Stimulated activated CD4-positive, alpha-beta T cell treated with anti-CD3 and anti-CD28 coated beads, Interleukin-15, amount 100 ng/mL, for 48 hours (primary cell): Measurements from ENCODE around the gene FBLN7.
"Not testable (repeated sequence)": the region's sequence is repeated elsewhere in the genome, so short reads cannot be mapped to it uniquely, and the experiment has no call there.

Experiments used
- DNase-seq, 2 donors: peaks; one replicate each; pipeline ENCODE4 v3.0.0-alpha.2; 2020; ENCODE audit warnings: low read depth in 2 of 2

FBLN7 gene

DNA sequence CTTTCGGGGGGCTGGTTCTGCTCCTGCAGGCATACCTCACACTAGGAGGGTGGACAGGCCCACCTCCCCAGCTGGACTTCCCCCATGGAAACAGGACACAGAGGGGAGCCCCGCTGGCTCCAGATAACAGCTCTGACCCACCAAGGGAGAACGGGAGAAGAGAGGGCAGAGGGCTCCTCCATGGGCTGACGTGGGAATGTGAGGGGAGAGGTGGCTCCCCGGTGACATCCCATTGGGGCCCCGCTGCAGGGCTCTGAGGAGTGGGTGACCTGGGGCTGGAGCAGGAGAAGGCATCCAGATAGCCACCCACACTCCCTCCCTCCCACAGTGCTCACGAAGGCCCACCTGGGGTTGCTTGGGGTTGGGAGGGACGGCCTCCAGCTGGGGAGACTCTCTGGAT, 45.9 kb downstream of the FBLN7 start:
- DNase-seq = no peak

DNA sequence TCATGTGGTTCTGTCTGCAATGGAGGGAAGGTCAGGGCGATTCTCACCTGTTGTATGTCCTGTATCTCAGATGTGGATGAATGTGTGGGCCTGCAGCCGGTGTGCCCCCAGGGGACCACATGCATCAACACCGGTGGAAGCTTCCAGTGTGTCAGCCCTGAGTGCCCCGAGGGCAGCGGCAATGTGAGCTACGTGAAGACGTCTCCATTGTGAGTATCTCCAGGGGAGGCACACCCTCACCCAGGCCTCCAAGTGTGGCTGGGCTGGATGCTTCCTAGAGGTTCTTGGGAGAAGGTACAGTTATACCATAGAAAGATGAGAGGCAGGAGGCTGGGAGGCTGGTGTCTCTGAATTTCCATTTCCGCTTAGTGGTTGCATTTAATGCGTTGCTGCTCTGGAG, 46.9 kb downstream of the FBLN7 start:
- no peak for DNase-seq

DNA sequence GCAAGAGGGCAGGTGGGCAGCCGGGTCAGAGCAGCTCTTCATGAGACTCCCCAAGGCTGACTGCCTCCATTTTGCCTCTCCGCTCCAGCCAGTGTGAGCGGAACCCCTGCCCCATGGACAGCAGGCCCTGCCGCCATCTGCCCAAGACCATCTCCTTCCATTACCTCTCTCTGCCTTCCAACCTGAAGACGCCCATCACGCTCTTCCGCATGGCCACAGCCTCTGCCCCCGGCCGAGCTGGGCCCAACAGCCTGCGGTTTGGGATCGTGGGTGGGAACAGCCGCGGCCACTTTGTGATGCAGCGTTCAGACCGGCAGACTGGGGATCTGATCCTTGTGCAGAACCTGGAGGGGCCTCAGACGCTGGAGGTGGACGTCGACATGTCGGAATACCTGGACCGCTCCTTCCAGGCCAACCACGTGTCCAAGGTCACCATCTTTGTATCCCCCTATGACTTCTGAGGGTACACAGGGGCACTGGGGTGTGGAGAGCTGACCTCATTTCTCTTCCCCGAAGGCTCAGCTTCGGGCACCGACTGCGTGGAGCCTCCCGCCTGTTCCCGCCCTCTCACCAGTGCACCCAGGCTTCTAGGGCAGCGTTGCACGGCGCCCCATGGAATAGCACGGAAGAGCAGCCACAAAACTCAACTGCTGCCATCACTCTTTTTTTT, 49.0 kb downstream of the FBLN7 start:
- no peak for DNase-seq

DNA sequence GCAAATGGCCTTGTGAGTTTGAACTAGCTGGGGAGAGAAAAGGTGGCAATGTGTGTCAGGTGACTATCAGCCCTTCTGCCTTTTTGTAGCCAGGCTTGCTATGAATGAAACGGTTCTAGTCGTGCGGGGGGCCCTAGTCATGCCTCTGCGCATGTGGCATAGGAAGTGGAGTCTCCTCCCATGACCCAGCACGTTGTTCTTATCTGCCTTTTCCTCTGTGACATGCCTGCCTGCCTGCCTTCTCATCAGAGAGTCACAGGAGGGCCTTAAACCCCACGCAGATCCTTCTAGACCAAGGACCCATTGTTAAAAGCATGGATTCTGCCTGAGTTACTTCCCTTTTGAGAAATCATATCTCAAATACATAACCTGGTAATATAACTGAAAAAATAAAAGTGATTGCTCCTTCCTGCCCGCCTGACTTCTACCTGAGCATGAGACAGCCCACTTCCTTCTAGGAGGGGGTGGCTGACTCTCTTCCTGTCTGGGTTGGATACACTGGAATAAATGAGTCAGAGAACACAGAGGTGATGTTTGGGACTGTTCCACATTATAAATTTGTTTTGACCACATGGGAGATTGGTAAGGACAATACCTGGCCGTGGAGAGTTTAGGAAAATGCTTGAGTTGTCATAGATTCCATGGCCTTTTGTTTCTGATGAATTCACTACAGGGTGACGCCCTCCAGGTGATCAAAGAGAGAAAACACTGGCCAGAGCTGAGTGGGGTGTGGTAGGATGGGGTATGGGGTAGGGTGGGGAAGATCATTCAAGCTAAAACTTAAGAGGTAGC, 49.8 kb downstream of the FBLN7 start:
- DNase-seq = peak; percentile 75 to 85

DNA sequence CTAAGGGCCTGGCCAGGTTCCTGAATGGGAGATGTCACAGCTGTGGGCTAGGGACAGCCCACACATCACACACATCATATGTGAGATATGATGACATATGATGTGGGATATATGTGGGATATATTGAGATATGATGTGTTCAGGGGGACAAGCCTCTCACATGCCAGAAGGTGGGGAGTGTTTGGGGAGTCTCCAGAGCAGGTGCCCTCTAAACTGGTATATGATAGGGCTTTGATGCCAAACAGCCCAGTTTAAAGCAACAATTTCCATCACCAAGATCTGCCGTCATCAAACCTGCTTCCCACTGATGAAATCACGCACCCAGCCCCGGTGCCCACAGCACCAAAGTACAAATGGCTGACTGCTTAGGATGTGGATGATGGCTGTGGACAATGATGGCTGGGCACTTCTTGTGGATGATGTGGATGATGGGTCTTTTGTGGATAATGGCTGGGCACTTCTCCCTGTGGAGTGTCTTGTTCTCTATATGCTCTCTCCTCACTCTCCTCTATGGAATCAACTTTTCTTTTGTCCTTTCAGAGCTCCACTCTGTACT, 50.9 kb downstream of the FBLN7 start:
- DNase-seq = no peak

DNA sequence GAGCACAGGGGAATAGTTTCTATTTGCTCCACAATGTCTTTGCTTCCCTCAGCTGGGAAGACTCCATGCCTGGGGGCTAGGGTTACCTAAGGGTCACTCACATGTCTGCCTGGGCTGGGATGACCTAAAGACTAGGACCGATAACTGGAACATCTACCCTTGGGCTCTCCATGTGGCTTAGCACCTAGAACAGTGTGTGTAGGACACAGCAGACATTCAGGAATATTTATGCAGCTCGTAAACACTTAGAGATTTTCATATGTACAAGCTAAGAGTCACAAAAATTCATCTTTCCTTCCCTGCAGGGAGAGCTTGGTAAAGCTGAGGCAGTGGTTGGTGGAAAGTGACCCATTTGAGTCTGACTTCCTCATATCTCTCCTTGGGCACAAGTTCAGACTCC, 55.8 kb downstream of the FBLN7 start:
- DNase-seq = no peak

GRCh38 chr2:112194482-112194881, 56.3 kb downstream of the FBLN7 start:
- DNase-seq = no peak

DNA sequence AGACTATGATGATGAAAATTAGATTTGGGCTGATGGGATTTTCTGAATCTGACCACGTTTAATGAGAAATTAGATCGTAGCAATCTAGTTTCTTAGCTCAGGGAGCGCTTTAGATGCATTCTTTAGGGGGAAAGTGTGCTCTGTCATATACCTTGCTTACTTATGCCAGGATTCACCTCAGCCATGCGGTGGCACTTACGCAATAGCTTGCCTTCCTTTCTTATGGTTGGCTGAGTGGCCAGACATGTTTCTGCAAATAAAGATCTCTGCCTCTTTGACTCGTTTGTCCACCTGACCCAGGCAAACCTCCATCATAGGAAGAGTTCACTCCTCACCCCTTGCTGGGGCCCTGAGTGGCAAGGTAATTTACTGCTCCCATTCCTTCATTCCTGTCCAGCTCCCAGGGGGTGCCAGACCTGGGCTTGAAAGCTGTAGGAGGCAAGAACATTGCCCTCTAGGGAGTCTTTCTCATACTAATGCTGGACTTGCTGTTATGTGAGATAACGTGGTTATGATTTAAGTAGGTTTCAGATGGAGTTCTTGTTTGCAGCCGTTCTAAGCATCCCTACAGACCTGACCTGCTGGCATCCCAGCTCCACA, 57.1 kb downstream of the FBLN7 start:
- no peak for DNase-seq

DNA sequence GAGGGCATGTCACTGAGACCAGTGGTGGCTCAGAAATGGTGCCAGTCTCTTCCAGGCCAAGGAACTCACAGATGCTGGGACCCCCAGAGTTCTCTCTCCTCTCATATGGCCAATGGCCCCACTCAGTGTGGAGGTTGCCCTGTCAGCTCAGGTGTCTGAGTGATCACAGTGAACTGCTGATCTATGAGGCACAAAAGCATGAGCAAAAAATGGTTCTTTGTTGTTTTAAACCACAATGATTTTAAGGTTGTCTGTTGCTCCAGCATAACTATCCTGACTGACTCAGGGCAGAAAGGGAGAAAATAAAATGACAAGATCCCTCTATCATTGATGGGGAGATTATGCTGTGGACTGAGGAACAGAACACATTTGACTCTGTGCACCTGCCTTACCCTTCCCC, 57.8 kb downstream of the FBLN7 start:
- DNase-seq = no peak

DNA sequence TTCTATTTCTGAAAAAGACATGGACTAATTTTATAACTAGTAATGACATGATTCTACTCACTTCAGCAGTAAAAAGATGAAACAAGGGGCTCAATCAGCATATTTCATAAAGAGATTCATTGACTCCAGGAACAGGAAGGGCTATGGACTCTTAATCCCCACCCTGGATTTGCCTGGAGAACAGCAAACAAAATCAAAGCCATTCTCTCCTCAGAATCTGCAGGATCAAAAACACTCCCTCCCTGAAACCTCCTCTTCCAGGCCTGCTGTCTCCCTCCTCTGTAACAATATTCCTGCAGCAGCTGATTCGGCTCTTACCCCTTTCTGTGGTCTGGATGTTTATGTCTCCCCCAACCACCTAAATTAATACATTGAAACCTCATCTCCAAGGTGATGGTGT, 59.7 kb downstream of the FBLN7 start:
- DNase-seq = no peak

DNA sequence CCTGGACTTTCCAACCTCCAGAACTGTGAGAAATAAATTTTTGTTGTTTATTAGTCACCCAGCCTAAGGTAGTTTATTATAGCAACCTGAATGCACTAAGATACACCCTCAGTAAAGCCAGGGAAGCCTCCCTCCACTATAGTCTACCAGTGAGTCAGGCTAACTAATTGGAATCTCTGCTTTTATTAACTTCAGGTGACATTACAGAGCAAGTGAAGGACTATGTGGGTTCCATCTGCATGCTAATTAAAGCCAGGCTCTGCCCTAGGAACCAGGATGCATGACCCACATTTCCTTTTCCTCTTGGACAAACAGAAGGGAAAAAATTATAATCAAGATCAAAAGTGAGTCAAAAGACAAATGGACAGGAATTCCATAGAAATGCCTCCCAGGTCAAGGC, 60.6 kb downstream of the FBLN7 start:
- DNase-seq = no peak

- DNase-seq = no peak
Measured at GRCh38 chr2:112199188-112199587, 61.0 kb downstream of the FBLN7 start.

DNA sequence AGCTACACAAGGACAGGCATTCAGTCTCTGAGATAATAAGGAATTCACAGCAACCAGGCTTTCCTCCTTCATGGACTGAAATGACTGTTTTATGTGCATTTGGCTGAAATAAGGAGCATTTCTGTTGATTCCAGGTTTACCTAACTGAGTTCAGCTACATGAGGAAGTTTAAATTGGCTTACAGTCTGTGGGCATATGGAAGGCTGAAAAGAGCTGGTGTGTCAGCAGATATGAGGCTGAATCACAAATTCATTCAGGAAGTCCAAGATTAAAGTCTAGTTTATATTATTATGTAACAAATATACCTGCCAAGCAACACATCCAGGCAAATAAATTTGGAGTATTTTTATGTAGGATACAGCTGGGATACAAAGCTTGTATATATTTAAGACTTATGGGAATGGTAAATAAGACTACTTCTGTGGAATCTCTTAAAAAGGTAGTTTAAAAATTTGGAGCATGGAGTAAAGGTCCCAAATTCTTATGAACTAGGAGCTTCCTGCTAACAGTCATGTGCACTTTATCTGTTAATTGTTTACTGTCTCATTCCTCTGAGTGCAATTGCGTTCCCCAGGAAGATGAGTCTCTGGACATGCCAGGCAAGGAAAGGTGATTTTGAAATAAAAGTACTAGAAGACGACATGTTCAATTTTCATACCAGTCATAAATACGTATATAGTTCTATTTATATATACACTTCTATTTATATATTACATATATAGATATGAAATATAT, 63.7 kb downstream of the FBLN7 start:
- DNase-seq = no peak

DNA sequence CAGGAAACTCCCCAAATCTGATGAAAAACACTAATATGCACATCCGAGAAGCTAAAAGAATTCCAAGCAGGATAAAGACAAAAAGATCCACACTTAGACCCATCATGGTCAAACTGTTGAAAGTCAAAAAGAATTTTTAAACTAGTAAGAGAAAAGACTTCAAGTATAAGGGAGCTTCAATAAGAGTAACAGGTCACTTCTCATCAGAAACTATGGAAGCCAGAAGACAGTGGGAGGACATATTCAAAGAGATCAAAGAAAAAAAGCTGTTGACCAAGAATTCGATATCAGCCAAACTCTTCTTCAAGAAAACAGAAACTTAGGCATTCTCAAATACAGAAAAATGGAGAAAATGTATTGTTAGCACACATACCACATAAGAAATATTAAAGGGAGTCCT, 66.2 kb downstream of the FBLN7 start:
- DNase-seq = no peak

GRCh38 chr2:112207905-112208304, 69.7 kb downstream of the FBLN7 start:
- not testable (repeated sequence) for DNase-seq

DNA sequence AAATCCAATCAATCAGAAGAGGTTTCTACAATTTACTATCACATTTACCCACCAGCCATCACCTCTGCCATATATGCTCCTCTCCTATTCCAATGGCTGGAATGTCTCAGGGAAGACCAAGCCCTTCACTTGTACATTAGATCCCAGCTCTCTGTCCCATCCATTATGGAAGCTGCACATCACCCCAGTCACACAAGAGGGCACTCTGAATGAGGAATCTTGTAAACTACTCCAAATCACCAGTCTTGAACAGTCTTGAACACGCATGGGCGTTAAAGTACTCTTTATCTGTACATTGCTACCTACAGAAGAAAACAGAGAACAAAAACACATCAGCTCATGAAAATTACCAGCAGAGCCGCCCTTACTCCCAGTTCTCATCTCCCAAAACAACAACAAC, 78.0 kb downstream of the FBLN7 start:
- no peak for DNase-seq

DNA sequence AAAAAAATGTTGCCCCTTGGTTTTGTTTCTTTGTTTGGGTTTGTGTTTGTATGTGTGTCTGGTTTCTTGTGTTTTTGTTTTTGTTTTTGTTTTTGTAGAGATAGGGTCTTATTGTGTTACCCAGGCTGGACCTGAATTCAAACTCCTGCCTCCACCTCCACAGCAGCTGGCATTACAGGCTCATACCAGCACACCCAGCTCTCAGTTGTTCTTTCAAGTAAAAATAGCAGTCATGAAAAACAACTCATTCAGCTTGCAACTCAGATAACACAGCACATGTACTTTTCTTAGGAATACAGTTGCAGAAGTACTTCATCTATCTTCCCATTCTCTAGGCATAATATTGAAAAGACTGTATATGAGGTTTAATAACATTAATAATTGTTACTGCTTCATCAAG, 79.7 kb downstream of the FBLN7 start:
- no peak for DNase-seq

DNA sequence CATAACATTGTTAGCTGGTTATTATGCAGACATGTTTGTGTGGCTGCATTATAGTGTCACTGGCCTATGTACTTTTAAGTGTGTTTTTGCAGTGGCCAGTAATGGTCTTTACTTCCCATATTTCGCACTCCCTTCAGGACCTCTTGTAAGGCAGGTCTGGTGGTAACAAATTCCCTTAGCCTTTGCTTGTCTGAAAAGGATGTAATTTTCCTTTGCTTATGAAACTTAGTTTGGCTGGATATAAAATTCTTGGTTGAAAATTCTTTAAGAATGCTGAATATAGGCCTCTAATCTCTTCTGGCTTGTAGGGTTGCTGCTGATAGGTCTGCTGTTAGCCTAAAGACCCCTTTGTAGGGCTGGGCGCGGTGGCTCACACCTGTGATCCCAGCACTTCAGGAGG, 82.0 kb downstream of the FBLN7 start:
- DNase-seq = no peak

DNA sequence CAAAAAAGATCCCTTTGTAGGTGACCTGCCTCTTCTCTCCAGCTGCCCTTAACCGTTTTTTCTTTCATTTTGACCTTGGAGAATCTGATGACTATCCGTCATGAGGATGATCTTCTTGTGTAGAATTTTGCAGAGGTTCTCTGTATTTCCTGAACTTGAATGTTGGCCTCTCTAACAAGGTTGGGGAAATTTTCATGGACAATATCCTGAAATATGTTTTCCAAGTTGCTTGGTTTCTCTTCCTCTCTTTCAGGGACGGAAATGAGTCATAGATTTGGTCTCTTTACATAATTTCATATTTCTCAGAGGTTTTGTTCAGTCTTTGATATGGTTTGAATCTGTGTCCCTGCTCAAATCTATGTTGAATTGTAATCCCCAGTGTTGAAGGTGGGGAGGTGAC, 82.6 kb downstream of the FBLN7 start:
- no peak for DNase-seq

- no peak for DNase-seq
Measured at GRCh38 chr2:112229348-112229747, 91.2 kb downstream of the FBLN7 start.

DNA sequence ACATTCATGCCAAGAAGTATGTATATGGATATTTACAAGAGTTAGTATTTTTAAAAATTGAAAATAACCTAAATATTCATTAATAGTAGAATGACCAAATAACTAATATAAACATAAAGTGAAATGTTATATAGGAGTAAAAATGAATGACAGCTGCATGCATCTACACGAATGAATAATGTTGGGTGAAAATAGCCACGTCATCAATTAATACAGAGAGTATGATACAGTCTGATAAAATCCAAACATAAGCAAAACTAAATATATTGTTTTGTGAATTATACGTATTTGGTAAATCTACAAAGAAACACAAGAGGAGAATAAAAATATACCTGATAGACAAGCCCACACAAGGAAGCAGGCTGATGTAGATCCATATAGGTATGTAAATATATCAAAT, 92.2 kb downstream of the FBLN7 start:
- no peak for DNase-seq
